Measurements from ENCODE around the gene RAD51B.

RAD51B gene

GRCh38 chr14:68486033-68486732 is 666.6 kb downstream of the RAD51B start:
- Histone ChIP-seq H3K36me3 (ENCODE audit: control insufficient read depth in 1 of 2, insufficient read depth in 2 of 2, low read length in 2 of 2) (no peaks in the 10 kb centered on the region), H3K4me1 (ENCODE audit: control insufficient read depth in 1 of 2, insufficient read depth in 2 of 2, low read length in 2 of 2) (peaks cover 0 to 13% of the 10 kb centered on the region in 2 donors), H3K4me3 (ENCODE audit: low read depth in 1 of 2, low read length in 2 of 2) (no peak overlapping the region), H3K27ac (ENCODE audit: low read depth, low read length) (no peak overlapping the region), H3K9ac (ENCODE audit: low read depth in 1 of 2, low read length in 2 of 2) (no peak overlapping the region), H3K9me3 (ENCODE audit: control insufficient read depth in 1 of 2, low read length in 2 of 2) (no peaks in the 10 kb centered on the region), H3K27me3 (ENCODE audit: control insufficient read depth in 1 of 2, insufficient read depth in 2 of 2, low read length in 2 of 2) (no peaks in the 10 kb centered on the region)

GRCh38 chr14:68486809-68487208 is 667.2 kb downstream of the RAD51B start:
- H3K4me1 ChIP-seq (ENCODE audit: control insufficient read depth in 1 of 2, insufficient read depth in 2 of 2, low read length in 2 of 2): peaks cover 0 to 12% of the 10 kb centered on the region in 2 donors
- no peak overlapping the region for H3K27ac ChIP-seq (ENCODE audit: low read depth, low read length)
- no peak overlapping the region for H3K4me3 ChIP-seq (ENCODE audit: low read depth in 1 of 2, low read length in 2 of 2)
- H3K9ac ChIP-seq (ENCODE audit: low read depth in 1 of 2, low read length in 2 of 2): no peak overlapping the region
- H3K27me3 ChIP-seq (ENCODE audit: control insufficient read depth in 1 of 2, insufficient read depth in 2 of 2, low read length in 2 of 2): no peaks in the 10 kb centered on the region
- no peaks in the 10 kb centered on the region for H3K9me3 ChIP-seq (ENCODE audit: control insufficient read depth in 1 of 2, low read length in 2 of 2)
- no peaks in the 10 kb centered on the region for H3K36me3 ChIP-seq (ENCODE audit: control insufficient read depth in 1 of 2, insufficient read depth in 2 of 2, low read length in 2 of 2)

DNA sequence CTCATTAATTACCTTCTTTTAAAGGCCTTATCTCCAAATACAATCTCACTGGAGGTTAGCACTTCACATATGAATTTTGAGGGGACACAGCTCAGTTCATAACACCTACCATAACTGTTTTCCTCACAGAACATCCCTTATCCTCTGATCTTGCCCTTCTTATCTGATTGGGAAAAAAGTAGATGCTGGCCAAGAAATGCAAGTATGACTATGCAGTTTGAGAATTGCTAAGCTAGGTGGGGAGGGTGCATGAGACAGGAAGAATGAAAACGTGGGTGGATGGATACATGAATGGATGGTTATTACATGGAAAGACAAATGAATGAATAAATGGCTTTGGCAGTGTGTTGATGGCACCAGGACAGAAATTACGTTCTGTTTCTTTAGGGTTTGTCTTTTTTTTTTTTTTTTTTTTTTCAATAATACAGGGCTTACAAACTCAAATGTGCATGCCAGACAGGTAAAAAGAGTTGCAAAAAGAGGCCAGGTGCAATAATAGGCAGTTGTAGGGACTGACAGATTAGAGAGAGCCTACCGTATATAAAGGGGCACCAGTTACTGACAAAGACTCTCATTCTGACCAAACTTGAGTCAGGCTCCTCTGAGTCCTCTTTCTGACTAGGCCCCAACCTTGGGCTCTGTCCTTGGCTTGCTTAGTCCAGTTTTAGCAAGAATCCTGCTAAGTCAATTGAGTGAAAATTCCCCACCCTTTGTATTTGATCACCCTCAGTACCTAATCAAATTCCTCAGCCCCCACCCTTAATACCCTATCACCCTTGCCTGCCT is 668.4 kb downstream of the RAD51B start:
- Histone ChIP-seq H3K9ac (ENCODE audit: low read depth in 1 of 2, low read length in 2 of 2) (no peak overlapping the region), H3K9me3 (ENCODE audit: control insufficient read depth in 1 of 2, low read length in 2 of 2) (no peaks in the 10 kb centered on the region), H3K27me3 (ENCODE audit: control insufficient read depth in 1 of 2, insufficient read depth in 2 of 2, low read length in 2 of 2) (no peaks in the 10 kb centered on the region), H3K4me1 (ENCODE audit: control insufficient read depth in 1 of 2, insufficient read depth in 2 of 2, low read length in 2 of 2) (peaks cover 0 to 7% of the 10 kb centered on the region in 2 donors), H3K36me3 (ENCODE audit: control insufficient read depth in 1 of 2, insufficient read depth in 2 of 2, low read length in 2 of 2) (no peaks in the 10 kb centered on the region), H3K27ac (ENCODE audit: low read depth, low read length) (no peak overlapping the region), H3K4me3 (ENCODE audit: low read depth in 1 of 2, low read length in 2 of 2) (no peak overlapping the region)

DNA sequence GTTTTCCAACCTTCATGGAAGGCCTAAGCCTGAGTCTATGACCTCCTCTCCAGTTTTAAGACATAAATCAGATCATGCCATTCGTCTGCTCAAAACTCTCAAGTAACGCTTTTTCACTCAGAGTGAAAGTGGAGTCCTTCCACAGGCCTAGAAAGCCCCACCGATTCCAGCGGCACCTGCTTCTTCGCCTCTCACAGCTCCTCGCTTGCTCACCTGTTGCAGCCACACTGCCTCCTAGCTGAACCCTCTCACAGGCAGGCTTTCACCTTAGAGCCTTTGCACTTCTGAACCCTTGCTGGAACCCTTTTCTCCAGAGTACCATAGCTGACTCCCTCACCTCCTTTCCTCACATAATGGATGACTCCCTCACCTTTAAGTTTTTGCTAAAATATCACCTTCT is 672.2 kb downstream of the RAD51B start:
- no peak overlapping the region for H3K9ac ChIP-seq (ENCODE audit: low read depth in 1 of 2, low read length in 2 of 2)
- no peak overlapping the region for H3K4me3 ChIP-seq (ENCODE audit: low read depth in 1 of 2, low read length in 2 of 2)
- H3K27ac ChIP-seq (ENCODE audit: low read depth, low read length): no peak overlapping the region
- no peaks in the 10 kb centered on the region for H3K4me1 ChIP-seq (ENCODE audit: control insufficient read depth in 1 of 2, insufficient read depth in 2 of 2, low read length in 2 of 2)
- no peaks in the 10 kb centered on the region for H3K9me3 ChIP-seq (ENCODE audit: control insufficient read depth in 1 of 2, low read length in 2 of 2)
- H3K27me3 ChIP-seq (ENCODE audit: control insufficient read depth in 1 of 2, insufficient read depth in 2 of 2, low read length in 2 of 2): no peaks in the 10 kb centered on the region
- no peaks in the 10 kb centered on the region for H3K36me3 ChIP-seq (ENCODE audit: control insufficient read depth in 1 of 2, insufficient read depth in 2 of 2, low read length in 2 of 2)

DNA sequence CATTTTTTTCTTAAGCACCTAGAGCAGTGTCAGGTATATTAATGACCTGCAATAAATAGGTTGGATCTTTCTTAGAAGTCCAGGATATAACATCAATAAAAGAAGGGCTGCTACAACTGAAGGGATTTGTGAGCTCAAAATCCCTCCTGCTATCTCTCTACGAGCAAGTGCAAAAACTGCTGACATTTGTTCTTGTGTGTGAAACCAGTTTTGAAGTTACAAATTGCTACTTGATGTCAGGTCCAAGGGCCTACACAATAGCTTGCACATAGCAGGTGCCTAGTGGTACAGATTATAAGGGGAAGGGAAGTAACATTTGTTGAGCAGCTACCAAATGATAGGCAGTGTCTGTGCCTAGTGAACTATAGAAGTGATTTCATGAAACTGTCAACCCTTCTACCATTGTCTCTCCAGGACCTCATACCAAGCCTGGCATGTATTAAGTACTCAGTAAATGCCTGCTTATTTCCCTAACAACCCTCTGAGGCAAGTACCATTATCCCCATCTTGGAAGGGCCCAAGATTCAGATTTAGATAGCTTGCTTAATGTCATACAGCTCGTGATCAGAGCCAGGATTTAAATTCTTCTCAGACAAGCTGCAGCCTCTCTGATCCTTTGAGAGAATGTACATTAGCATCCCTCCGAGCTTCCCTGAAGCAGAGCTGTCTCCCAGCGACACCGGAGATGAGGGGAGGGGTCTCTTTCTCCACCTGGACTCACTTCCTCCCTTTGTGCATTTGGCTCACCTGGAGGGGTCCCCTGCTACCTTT is 673.0 kb downstream of the RAD51B start:
- Histone ChIP-seq H3K9ac (ENCODE audit: low read depth in 1 of 2, low read length in 2 of 2) (no peak overlapping the region), H3K4me3 (ENCODE audit: low read depth in 1 of 2, low read length in 2 of 2) (no peak overlapping the region), H3K27me3 (ENCODE audit: control insufficient read depth in 1 of 2, insufficient read depth in 2 of 2, low read length in 2 of 2) (no peaks in the 10 kb centered on the region), H3K27ac (ENCODE audit: low read depth, low read length) (no peak overlapping the region), H3K9me3 (ENCODE audit: control insufficient read depth in 1 of 2, low read length in 2 of 2) (no peaks in the 10 kb centered on the region), H3K36me3 (ENCODE audit: control insufficient read depth in 1 of 2, insufficient read depth in 2 of 2, low read length in 2 of 2) (no peaks in the 10 kb centered on the region), H3K4me1 (ENCODE audit: control insufficient read depth in 1 of 2, insufficient read depth in 2 of 2, low read length in 2 of 2) (no peaks in the 10 kb centered on the region)

DNA sequence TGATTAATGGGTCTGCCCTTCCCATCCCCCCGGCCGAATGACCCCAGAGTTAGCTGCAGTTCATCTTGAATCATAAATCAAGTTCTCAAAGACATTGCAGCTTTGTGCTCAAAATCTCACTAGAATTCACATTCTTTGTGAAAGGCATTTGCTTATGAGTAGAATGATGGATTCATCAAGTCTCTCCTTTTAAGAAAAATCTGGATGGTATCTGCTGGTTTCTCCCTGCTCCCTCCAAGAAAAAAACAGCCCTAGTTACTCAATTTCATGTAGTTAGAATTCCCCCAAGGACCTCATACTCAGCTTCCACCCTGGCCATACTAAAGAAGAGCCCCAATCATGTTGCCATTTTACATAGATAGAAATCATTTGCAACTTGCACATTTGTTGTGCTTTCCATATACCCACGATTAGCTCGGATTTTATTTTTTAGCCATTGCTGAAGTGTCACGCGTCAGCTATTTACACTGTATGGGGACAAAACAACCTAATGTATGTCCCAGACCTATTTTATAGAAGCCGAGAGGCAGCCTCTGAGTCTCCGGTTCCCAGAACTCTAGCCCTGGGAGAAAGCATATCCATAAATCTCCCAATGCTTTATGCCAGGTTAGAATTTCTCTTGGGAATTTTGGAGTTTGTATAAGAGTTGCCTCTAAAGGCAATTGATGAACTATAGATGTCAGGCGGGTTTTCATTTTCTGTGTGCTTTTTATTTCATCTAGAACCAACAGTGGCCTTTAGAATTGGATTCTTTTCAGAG is 673.8 kb downstream of the RAD51B start:
- H3K27ac ChIP-seq (ENCODE audit: low read depth, low read length): no peak overlapping the region
- no peaks in the 10 kb centered on the region for H3K36me3 ChIP-seq (ENCODE audit: control insufficient read depth in 1 of 2, insufficient read depth in 2 of 2, low read length in 2 of 2)
- no peaks in the 10 kb centered on the region for H3K27me3 ChIP-seq (ENCODE audit: control insufficient read depth in 1 of 2, insufficient read depth in 2 of 2, low read length in 2 of 2)
- H3K4me1 ChIP-seq (ENCODE audit: control insufficient read depth in 1 of 2, insufficient read depth in 2 of 2, low read length in 2 of 2): no peaks in the 10 kb centered on the region
- H3K9ac ChIP-seq (ENCODE audit: low read depth in 1 of 2, low read length in 2 of 2): no peak overlapping the region
- no peak overlapping the region for H3K4me3 ChIP-seq (ENCODE audit: low read depth in 1 of 2, low read length in 2 of 2)
- H3K9me3 ChIP-seq (ENCODE audit: control insufficient read depth in 1 of 2, low read length in 2 of 2): no peaks in the 10 kb centered on the region

DNA sequence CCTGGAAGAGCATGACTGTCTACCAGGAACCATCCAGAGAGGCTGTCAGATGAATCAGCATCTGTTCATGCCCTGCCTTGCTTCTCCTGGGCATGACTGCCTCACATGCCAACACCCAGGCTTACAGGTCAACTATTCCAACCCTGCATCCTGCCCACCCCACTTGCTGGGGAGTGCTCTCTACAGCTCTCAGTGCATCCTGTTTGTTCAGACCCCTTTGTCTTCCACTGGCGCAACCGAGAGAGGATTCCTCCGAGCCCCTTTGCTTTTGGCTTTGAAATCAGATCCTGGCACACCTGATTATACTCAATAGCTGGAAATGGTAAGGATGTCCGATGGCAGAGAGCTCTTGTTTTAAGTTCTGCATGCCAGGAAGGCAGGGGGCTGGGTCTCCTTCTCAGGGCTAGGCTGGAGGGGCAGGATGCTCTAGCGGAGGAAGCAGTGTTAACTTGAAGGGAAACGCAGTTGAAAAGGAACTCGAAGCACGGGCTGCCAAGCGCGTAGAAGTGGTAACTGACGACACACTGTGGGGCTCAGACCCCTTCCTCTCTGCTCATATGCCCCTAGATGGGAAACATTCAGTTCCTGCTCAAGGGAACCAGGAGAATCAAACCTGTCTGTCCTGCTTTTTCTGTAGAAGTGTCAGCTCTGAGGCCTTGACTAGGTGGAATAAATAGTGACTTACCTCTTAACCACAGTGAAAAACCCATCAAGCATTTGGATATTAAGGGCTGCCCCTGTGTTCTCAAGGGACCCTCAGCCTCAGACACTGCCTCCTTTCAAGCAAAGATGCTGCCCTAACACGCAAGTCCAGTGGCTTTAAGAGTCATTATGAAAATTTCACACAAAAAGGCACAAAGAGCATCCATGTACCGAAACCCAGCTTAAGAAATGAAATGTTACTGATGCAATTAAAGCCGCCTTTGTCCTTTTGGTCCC is 675.8 kb downstream of the RAD51B start:
- Histone ChIP-seq H3K27ac (ENCODE audit: low read depth, low read length) (no peak overlapping the region), H3K9ac (ENCODE audit: low read depth in 1 of 2, low read length in 2 of 2) (no peak overlapping the region), H3K27me3 (ENCODE audit: control insufficient read depth in 1 of 2, insufficient read depth in 2 of 2, low read length in 2 of 2) (no peaks in the 10 kb centered on the region)

DNA sequence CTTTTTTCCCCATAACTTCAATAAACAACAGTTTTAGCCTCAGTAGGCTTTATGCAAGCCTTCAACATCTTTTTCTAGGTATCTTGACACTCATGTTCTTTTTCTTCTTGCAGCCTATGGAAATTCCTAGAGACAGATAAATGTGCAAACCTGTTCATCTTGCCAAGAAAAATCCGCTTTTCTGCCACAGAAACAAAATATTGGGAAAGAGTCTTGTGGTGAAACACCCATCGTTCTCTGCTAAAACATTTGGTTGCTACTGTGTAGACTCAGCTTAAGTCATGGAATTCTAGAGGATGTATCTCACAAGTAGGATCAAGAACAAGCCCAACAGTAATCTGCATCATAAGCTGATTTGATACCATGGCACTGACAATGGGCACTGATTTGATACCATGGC is 677.4 kb downstream of the RAD51B start:
- H3K27ac ChIP-seq (ENCODE audit: low read depth, low read length): no peak overlapping the region
- H3K4me1 ChIP-seq (ENCODE audit: control insufficient read depth in 1 of 2, insufficient read depth in 2 of 2, low read length in 2 of 2): peaks cover 0 to 6% of the 10 kb centered on the region in 2 donors
- H3K9me3 ChIP-seq (ENCODE audit: control insufficient read depth in 1 of 2, low read length in 2 of 2): no peaks in the 10 kb centered on the region
- H3K36me3 ChIP-seq (ENCODE audit: control insufficient read depth in 1 of 2, insufficient read depth in 2 of 2, low read length in 2 of 2): no peaks in the 10 kb centered on the region
- no peak overlapping the region for H3K9ac ChIP-seq (ENCODE audit: low read depth in 1 of 2, low read length in 2 of 2)
- H3K27me3 ChIP-seq (ENCODE audit: control insufficient read depth in 1 of 2, insufficient read depth in 2 of 2, low read length in 2 of 2): no peaks in the 10 kb centered on the region
- no peak overlapping the region for H3K4me3 ChIP-seq (ENCODE audit: low read depth in 1 of 2, low read length in 2 of 2)

More for the DNA sequence above, 675.8 kb downstream of the RAD51B start:
- no peaks in the 10 kb centered on the region for H3K4me1 ChIP-seq (ENCODE audit: control insufficient read depth in 1 of 2, insufficient read depth in 2 of 2, low read length in 2 of 2)
- H3K36me3 ChIP-seq (ENCODE audit: control insufficient read depth in 1 of 2, insufficient read depth in 2 of 2, low read length in 2 of 2): no peaks in the 10 kb centered on the region
- H3K9me3 ChIP-seq (ENCODE audit: control insufficient read depth in 1 of 2, low read length in 2 of 2): no peaks in the 10 kb centered on the region
- H3K4me3 ChIP-seq (ENCODE audit: low read depth in 1 of 2, low read length in 2 of 2): no peak overlapping the region

DNA sequence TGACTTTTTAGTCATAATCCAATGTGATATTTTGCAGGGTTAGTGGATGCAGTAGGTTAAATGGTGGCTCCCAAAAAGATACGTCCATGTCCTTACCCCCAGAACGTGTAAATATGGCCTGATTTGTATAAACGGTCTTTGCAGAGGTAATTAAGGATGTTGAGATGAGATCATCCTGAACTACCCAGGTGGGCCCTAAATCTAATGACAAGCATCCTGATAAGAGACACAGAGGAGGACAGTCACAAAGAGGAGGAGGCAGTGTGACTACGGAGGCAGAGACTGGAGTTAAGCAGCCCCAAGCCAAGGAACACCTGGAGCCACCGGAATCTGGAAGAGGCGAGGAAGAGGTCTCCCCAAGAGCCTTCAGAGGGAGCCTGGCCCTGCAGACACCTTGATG is 679.9 kb downstream of the RAD51B start:
- Histone ChIP-seq H3K27me3 (ENCODE audit: control insufficient read depth in 1 of 2, insufficient read depth in 2 of 2, low read length in 2 of 2) (no peaks in the 10 kb centered on the region), H3K4me1 (ENCODE audit: control insufficient read depth in 1 of 2, insufficient read depth in 2 of 2, low read length in 2 of 2) (peaks cover 3 to 7% of the 10 kb centered on the region in 2 donors), H3K9ac (ENCODE audit: low read depth in 1 of 2, low read length in 2 of 2) (no peak overlapping the region), H3K27ac (ENCODE audit: low read depth, low read length) (no peak overlapping the region), H3K4me3 (ENCODE audit: low read depth in 1 of 2, low read length in 2 of 2) (no peak overlapping the region), H3K9me3 (ENCODE audit: control insufficient read depth in 1 of 2, low read length in 2 of 2) (no peaks in the 10 kb centered on the region), H3K36me3 (ENCODE audit: control insufficient read depth in 1 of 2, insufficient read depth in 2 of 2, low read length in 2 of 2) (no peaks in the 10 kb centered on the region)
